Measurements from ENCODE around the gene ARVCF.

ARVCF gene, protein sequence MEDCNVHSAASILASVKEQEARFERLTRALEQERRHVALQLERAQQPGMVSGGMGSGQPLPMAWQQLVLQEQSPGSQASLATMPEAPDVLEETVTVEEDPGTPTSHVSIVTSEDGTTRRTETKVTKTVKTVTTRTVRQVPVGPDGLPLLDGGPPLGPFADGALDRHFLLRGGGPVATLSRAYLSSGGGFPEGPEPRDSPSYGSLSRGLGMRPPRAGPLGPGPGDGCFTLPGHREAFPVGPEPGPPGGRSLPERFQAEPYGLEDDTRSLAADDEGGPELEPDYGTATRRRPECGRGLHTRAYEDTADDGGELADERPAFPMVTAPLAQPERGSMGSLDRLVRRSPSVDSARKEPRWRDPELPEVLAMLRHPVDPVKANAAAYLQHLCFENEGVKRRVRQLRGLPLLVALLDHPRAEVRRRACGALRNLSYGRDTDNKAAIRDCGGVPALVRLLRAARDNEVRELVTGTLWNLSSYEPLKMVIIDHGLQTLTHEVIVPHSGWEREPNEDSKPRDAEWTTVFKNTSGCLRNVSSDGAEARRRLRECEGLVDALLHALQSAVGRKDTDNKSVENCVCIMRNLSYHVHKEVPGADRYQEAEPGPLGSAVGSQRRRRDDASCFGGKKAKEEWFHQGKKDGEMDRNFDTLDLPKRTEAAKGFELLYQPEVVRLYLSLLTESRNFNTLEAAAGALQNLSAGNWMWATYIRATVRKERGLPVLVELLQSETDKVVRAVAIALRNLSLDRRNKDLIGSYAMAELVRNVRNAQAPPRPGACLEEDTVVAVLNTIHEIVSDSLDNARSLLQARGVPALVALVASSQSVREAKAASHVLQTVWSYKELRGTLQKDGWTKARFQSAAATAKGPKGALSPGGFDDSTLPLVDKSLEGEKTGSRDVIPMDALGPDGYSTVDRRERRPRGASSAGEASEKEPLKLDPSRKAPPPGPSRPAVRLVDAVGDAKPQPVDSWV

DNA sequence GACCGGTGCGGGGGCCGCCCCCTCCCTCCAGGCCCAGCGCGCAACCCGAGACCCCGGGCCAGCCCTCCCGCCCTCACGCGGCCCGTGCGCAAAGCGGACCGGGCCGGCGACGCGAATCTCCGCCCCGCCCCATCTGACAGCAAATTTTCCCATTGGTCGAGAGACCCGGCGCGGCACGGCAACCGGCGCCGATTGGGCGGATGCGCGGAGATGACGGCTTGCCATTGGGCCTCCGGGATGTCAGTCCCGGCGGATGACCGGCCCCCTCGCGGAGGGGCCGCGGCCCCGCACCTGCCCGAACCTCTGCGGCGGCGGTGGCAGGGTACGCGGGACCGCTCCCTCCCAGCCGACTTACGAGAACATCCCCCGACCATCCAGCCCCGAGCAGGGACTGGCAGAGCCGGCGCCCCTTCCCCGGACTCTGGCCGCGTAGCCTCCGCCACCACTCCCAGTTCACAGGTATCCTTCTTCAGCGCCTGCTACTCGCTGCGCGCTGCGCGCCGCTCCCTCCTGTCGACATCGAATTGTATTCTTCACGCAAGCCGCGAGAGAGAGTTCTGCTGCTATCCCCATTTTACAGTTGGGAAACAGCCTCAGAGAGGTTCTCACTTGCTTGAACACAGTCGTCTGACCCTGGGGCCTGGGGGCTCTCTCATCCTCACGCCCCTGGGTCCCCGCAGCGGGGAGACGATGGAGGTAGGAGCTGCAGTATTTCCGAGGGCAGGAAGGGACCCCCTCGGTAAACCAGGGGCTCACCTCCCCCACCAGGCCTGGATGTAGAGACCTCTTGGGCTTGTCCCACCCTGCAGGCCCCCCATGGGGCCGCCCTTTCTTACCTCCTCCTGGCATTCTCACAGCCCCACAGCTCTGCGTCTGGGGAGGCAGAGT lies at the start of gene ARVCF:
ARVCF (minus strand) TSS at position 90 of the 888 bp plus-strand sequence. CDS start 26,029 bp downstream, outside the sequence.
- peak; percentile 86 for DNase-seq

DNA sequence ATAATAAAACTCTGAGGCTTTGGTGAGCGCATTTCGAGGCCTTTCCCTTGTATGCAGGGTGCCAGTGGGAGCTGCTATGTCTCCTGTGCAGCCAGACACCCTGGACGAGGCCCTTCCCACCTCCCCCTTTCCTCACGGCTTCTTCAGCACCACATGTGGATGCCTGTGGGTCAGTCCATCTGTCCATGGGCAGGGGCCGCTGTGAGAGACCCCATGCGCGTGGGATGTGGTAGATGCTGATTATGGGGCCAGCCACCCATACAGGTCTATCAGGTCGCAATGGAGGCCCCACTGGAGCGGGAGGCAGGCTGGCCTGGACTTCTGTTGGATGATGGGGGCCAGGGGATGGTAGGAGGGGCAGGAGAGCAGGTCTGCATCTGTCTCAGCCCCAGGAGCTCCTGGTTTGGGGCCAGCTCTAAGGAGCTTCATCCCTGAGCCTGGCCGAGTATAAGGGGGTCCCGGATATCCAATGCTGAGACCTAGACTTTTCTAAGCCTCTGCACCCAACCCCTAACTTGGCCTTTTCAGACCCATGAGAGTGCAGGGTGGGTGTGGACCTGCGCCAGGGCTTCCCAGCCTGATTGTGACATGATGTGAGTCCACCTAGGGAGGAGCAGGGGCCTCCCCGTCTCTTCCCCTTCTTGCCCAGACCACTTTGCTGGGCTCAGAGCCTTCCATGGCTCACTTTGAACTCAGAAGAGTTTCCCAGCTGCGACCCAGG lies 49.4 kb upstream of the ARVCF start:
- no peak for DNase-seq

DNA sequence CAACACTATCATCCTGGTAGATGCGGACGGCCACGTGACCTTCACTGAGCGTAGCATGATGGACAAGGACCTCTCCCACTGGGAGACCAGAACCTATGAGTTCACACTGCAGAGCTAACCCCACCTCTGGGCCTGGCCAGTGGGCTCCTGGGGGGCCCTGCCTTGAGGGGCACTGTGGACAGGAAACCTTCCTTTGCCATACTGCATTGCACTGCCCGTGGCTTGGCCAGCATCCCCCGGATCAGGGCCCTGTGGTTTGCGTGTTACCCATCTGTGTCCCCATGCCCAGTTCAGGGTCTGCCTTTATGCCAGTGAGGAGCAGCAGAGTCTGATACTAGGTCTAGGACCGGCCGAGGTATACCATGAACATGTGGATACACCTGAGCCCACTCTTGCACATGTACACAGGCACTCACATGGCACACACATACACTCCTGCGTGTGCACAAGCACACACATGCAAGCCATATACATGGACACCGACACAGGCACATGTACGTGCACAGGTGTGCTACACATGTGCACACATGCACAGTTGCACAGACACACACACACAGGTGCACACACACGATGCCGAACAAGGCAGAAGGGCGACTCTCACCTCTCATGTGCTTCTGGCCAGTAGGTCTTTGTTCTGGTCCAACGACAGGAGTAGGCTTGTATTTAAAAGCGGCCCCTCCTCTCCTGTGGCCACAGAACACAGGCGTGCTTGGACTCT lies 48.1 kb upstream of the ARVCF start:
- DNase-seq, result no peak

DNA sequence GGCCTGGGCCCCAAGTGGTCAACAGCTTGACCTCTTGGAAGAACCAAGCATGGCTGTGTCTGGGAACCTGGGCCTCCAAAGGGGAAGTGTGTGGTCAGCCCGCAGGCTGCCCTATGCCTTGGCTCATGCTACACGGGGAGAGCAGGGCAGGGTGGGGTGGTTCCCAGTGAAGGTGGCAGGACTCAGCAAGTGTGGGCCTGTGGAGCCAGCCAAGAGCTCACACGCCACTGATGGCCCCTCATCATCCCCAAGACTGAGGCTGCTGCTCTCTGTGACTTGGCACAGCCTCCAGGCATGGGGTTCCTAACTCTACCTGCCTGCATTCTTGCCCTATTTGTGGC lies 47.5 kb upstream of the ARVCF start:
- DNase-seq, result no peak

DNA sequence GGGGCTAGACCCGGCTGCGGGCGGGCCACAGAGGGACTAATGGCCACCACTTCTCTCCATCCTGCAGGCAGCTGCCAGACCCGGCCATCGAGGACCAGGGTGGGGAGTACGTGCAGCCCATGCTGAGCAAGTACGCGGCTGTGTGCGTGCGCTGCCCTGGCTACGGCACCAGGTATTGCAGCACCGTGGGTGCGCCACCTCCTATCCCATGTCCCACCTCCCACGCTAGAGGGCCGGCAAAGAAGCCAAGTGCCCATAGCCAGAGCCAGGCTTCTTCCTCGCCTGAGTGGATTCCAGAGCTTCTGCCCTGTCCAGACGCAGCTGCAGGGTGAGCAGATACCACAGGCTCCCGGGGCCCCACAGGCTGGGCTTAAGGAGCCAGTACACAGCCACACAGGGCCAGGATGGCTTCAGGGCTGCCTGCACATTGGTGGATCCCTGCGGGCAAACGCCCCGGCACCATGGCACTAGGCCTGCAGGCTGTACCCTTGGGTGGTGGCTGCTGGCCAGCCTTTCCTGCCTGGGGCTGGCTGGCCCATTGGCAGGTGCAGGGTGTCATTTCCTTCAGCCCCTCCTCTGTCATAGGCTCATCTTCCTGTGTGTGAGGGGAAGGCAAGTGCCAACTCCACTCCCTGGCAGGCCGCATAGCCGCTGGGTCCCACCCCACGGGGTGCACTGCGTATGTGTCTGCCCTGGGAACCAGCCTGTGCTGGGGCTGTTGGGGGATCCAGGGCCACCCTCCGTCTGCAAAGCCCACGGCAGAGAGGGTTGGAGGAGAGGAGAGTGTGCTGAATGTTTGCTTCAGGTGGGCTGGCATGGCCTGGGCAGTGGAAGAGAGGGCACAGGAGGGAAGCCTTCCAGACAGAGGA lies 46.9 kb upstream of the ARVCF start:
- DNase-seq, result no peak

DNA sequence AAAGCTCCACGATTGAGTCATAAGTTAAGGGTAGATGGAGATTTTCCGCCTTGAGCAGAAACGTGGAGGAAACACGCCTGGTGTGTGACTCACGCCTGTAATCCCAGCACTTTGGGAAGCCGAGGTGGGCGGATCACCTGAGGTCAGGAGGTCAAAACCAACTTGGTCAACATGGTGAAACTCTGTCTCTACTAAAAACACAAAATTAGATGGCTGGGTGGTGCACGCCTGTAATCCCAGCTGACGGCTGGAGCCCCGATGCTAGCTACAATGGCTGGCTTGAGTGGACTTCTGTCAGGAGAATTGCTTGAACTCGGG lies 46.1 kb upstream of the ARVCF start:
- DNase-seq, result peak; percentile 84

DNA sequence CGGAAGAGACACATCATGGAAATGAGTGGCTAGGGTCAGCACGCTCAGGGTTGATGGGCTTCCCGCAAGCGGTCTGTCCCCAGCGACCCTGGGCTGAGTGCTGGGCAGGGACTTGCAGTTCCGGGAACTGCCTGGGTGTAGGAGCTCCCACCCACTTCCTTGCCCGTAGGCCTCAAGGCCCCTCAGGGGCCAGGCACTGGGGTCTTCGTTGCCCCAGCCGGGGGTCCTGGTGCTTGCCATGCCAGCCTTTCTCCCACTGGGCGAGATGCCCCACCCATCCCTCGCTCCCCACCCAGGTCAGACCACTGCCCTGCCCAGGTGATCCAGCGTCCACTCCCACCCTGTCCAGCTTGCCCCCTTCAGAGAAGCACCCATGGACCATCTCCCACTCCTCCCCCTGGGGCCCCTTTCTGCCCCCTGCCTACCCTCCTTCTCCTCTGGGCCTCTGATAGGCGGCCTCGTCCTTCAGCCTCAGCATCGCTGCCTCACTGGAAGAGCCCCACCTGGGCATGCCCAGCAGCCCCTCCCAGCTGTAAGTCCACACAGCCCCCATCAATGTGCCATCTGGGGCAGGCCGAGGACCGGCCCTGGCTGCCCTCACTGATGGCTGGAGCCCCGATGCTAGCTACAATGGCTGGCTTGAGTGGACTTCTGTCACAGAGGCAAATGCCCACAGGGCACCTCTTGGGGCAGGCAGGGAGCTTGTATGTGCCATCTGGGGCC lies 45.6 kb upstream of the ARVCF start:
- DNase-seq, result no peak

DNA sequence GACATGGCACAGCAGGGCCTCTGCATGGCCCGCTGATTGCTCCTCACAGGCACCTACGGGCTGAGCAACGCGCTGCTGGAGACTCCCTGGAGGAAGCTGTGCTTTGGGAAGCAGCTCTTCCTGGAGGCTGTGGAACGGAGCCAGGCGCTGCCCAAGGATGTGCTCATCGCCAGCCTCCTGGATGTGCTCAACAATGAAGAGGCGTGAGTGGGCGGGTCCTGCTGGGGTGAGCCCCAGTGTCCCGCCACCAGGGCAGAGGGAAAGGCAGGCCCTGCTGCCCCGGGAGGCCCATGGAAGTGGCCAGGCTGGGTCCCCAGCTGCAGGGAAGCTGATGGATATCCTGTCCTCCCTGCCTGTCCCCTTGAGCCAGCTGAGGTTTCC lies 44.8 kb upstream of the ARVCF start:
- peak; percentile 47 for DNase-seq

DNA sequence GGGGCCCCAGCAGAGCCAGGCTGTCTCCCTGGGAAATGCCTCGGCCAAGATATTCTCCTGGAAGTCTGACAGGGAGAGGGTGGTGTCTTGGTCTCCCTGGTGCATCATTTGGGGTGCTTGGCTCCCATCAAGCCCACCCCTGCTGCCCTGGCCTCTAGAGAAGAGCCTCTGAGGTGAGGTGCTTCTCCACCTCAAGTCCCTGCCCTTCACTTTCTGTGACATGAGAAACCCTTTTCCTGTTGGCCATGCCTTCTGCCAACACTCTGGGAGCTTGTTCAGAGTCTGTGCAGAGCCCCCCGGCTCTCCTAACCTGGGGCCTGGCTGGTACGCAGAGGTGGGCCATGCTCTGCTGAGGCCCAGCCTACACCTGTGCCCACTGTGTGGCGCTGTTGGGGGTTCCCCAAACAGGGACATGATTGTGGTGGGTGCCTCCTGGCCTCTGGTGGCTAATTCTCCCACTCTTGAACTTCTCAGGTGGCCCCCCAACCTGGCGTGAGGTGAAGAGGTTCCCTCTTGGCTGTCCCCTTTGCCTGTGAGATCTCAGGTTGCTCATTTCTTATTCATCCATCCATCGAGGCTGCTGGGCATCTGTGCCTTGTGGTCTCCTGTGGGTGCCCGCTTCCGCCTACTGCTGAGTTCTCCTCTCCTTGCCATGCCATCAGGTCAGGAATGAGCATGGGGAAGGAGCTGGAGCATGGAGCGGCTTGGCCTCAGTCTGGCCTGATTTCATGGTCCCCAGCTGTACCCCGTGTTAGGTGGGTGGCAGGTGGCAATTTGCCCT lies 44.3 kb upstream of the ARVCF start:
- DNase-seq, result no peak

DNA sequence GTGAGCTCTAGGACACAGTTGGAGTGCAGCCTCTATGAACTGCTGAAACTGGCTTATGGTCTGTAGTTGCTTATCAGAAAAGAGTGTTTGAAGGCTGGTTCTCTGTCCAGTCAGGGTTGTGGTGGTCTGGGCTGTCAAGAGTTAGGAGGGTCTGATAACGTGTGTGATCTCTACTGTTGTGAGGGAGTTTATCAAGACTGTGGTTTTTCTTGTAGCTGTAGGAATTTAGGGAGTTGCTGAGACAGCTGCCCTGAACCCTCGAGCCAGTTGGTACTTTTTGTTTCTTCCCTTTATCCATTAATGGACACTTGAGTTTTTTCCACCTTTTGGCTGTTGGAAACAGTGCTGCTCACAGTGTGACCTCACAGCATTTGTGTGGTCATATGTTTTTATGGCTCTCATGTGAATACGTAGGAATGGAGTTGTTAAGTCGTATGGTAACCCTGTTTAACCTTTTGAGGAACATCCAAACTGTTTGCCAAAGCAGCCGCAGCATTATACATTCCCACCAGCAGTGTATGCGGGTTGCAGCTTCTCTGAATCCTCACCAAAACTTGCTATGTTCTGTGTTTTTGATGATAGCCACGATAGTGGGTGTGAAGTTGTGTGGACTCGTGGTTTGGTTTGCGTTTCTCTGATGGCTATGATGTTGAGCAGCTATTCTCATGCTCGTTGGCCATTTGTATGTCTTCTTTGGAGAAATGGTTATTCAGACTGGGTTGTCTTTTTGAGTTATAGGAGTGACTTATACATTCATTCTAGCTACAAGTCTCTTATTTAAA lies 42.6 kb upstream of the ARVCF start:
- no peak for DNase-seq

DNA sequence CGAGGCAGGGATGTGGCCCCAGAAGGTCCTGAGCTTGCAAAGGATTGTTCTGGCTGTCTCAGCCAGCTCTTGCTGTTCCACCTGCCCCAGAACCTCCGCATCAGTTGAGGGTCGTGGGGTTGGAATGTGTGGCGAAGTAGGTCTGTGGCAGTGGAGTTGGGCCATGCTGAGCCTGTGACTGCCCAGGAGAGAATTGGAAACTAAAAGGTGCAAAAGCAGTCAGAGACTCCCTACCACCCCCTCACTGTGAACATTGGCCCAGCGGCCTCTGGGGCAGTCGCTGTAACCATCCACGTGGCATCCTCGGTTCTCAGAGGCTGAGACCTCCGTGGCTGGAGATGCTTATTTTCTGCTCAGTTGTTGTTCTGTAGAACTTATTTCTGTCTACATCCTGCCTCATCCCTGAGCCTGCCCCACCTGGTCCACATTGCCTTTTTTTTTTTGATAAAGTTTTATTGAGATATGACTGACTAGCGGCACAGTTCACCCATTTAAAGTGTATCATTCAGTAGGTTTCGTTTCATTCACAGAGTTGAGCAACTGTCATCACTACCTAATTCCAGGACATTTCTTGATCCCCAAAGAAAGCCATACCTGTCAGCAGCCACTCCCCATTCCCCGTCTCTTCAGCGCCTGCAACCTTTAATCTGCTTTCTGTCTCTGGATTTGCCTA lies 41.1 kb upstream of the ARVCF start:
- DNase-seq, result no peak

DNA sequence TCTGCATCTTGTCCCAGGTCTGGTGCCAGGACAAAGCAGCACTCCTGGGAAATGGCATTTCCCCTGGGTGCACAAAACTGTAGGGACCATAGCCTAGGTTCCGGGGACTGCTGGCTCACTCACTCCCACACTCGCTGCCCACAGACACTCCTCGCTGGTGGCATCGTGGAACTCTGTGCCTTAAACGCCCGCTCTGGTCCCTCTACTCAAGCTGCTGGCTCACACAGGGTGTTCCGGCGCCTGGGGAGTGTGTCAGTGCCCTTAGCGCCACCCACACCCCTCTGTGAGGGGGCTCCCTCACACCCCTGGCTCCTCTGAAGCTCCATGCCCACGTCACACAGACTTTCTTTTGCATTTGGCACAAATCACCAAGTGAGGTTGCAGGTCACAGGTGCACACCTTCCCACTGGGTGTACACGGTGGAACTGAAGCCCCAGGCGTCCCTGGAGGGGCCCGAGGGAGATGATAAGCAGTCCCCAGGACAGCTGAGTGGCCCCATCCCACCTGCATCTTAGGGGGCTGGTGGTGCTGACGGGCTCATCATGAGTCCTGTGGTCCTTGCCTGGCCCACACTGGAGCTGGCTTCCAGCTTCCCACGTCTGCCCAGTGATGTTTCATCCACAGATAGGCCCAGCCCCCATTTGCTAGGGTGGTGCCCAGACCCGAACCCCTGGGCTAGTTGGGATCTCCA lies 40.2 kb upstream of the ARVCF start:
- DNase-seq, result no peak

DNA sequence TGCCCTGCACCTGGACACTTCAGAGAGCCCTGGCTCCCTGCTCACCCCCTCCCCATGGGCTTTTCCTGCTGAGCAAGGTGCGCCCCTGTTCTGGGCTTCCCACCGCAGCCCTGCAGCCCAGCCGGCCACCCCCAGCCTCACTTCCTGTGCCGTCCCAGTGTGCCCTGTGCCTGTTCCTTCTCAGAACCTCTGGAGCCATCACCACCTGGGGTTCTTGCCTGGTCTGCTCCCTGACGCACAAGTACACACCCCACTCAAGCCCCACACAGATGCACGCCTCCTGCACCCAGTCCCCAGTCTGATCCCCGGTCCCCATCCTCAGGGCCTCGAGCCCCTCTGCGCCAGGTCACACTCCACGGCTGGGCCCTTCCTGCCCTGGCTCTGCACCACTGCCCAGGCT lies 39.5 kb upstream of the ARVCF start:
- DNase-seq, result no peak

DNA sequence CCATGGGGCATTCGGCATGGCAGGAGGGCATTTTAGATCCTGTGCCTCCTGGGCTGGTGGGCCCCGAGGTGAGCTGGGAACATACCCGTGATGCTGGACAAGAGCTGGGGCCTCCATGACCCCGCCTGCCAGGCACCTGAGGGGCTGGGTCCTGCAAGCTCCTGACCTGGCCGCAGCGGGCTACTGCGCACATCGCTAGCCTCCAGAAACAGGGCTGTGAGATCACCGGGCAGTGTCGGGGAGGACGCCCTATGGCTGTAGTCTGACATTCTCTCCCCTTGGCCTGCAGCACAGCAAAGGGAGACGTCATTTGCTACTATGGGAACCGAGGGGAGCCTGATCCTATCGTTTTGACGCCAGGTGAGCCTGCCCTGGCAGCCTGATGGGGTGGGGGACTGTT lies 39.0 kb upstream of the ARVCF start:
- DNase-seq, result no peak

DNA sequence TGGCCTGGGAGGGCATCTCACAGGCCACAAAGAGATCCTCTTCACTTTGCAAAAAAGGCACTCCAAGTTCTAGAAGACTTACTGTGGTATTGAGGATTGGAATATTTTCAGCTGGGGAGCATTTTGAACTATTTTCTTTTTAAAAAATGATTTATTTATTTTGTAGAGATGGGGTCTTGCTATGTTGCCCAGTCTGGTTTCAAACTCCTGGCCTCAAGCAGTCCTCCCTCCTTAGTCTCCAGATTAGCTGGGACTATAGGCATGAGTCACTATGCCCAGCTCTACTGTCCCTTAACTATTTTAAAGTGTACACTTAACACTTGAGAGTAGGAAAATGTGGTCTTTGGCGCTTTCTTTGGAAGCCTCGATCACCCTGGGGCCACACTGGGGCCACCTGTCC lies 38.5 kb upstream of the ARVCF start:
- no peak for DNase-seq

DNA sequence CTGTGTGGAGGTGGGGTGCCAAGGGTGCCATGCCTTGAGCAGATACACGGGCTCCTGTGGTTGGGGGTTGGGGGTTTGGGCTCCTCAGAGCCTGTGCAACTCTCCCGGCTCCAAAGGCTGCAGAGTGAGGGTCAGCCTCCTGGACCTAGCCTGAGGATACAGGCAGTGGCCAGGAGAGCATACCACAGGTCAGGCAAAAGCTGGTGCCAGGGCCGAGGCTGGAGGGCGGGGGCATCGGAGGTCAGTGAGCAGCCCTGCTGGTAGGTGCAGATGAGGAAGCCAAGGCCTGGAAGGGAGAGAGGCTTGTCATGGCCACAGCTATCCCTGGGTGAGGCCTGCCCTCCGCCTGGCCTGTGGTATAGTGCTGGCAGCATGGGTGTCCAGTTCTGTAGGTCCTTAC lies 37.9 kb upstream of the ARVCF start:
- DNase-seq, result no peak

DNA sequence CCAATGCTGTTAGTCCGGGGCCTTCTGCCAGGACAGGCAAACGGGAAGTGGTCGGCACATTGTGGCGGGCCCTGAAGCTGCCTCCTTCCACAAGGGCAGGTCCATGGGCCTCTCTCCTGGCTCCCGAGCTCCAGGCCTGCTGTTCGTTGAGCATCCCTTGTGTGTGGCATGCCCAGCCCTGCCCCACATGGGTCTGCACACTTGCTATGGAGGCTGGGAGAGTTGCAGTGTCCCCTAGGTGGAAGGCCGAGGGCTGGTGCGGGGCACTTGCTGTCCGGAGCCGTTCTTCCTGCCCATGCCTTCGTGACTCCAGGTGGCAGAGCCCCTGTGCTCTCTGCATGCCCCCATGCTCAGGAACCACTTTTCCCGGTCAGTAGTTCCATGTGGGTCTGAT lies 37.4 kb upstream of the ARVCF start:
- DNase-seq, result no peak
